K562 (cell line): ENCODE data around the gene PDPK1.
"Not testable (repeated sequence)": the region's sequence is repeated elsewhere in the genome, so short reads cannot be mapped to it uniquely, and the experiment has no call there.

Experiments
- CHD1 ChIP-seq: fragments of 200-600 bp; sonication (generic); IDR thresholded peaks from one replicate; pipeline ENCODE4 v1.6.1; 2012; ENCODE audit warnings: mild to moderate bottlenecking, moderate library complexity, low read length, inconsistent platforms
- EZH2 ChIP-seq: IDR thresholded peaks from 2 replicates; pipeline ENCODE4 v1.6.1; 2012; ENCODE audit warnings: low read depth, mild to moderate bottlenecking, inconsistent platforms, low read length, borderline replicate concordance
- NFIC ChIP-seq: fragments of 450-650 bp; IDR thresholded peaks from 2 replicates; pipeline ENCODE4 v1.6.1; 2017; ENCODE audit warnings: mild to moderate bottlenecking, inconsistent platforms
- SMAD1 ChIP-seq: fragments of 150-350 bp; IDR thresholded peaks from 2 replicates; pipeline ENCODE4 v1.6.1; 2014; ENCODE audit warnings: low read length, low read depth; ENCODE audit not compliant: partially characterized antibody
- ZBTB7A ChIP-seq: IDR thresholded peaks from 2 replicates; pipeline ENCODE4 v1.6.1; 2011; ENCODE audit warnings: low read depth, mild to moderate bottlenecking, low read length, moderate library complexity, borderline replicate concordance; ENCODE audit not compliant: control insufficient read depth
- ZNF146 ChIP-seq: IDR thresholded peaks from one replicate; pipeline ENCODE4 v1.6.1; 2018; ENCODE audit warnings: missing compliant biosample characterization; ENCODE audit not compliant: unreplicated experiment
- ZNF274 ChIP-seq: IDR thresholded peaks from 2 replicates; pipeline ENCODE4 v1.6.1; 2011; ENCODE audit warnings: low read depth, mild to moderate bottlenecking, low read length, moderate library complexity, borderline replicate concordance
- TF ChIP-seq, protein P1 (sequence below): fragments of 250-450 bp; sonication (Bioruptor Pico); IDR thresholded peaks from 2 replicates; pipeline ENCODE4 v1.4.0; 2020; ENCODE audit warnings: mild to moderate bottlenecking, moderate library complexity
- TF ChIP-seq, protein P2 (sequence below), 2 experiments: fragments of 450-650 bp in 1 of 2; sonication (generic) in 1 of 2; formaldehyde crosslinking in 1 of 2; IDR thresholded peaks in 1 of 2; conservative IDR thresholded peaks in 1 of 2; 2 replicates each; pipeline versions ENCODE4 v1.6.1 to v1.8.1; 2016 to 2023; ENCODE audit warnings: mild to moderate bottlenecking in 2 of 2, moderate library complexity in 2 of 2, inconsistent platforms in 1 of 2, missing genetic modification reagents in 1 of 2
- TF ChIP-seq, protein P3 (sequence below): fragments of 200-800 bp; sonication (Bioruptor generic); IDR thresholded peaks from 2 replicates; pipeline ENCODE4 v1.6.1; 2016; ENCODE audit warnings: missing genetic modification characterization, missing compliant biosample characterization
- TF ChIP-seq, protein P4 (sequence below): sonication (generic); formaldehyde crosslinking; IDR thresholded peaks from 2 replicates; pipeline ENCODE4 v1.5.0; 2020; ENCODE audit warnings: missing genetic modification reagents
- TF ChIP-seq, protein P5 (sequence below): sonication (generic); IDR thresholded peaks from 2 replicates; pipeline ENCODE4 v1.6.1; 2016

DNA sequence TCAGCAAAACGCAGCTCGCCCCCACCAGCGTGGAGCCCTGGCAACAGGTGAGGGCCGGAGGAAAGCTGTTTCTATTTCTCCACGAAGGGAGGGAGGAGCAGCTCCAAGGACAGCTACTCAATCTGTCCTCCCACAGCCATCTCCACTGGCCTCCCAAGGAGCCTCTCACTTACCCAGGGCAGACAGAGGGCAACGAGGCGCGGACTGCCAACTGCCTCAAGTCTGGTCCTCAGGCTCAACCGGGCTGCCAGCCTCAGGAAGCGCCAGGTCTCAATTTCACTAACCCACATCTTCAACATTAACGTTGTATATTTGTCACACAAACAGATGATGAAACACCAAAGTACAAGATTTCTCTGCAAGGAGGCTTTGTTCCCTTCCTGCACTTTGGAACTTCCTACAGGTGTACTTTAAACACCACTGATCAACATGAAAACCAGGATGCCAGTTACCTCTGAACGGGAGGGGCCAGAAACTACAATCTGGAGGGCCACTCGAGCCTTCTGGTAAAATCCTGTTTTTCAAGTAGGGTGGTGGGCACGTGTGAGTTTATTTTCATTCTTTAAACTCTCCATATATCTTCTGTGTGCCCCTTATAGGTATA lies 113.5 kb downstream of the PDPK1 start:
- TF ChIP-seq EZH2; ZBTB7A; NFIC; SMAD1; CHD1; ZNF146 (CRISPR knock-in tag); ZNF274: not testable (repeated sequence)
- TF ChIP-seq, protein P1, sequence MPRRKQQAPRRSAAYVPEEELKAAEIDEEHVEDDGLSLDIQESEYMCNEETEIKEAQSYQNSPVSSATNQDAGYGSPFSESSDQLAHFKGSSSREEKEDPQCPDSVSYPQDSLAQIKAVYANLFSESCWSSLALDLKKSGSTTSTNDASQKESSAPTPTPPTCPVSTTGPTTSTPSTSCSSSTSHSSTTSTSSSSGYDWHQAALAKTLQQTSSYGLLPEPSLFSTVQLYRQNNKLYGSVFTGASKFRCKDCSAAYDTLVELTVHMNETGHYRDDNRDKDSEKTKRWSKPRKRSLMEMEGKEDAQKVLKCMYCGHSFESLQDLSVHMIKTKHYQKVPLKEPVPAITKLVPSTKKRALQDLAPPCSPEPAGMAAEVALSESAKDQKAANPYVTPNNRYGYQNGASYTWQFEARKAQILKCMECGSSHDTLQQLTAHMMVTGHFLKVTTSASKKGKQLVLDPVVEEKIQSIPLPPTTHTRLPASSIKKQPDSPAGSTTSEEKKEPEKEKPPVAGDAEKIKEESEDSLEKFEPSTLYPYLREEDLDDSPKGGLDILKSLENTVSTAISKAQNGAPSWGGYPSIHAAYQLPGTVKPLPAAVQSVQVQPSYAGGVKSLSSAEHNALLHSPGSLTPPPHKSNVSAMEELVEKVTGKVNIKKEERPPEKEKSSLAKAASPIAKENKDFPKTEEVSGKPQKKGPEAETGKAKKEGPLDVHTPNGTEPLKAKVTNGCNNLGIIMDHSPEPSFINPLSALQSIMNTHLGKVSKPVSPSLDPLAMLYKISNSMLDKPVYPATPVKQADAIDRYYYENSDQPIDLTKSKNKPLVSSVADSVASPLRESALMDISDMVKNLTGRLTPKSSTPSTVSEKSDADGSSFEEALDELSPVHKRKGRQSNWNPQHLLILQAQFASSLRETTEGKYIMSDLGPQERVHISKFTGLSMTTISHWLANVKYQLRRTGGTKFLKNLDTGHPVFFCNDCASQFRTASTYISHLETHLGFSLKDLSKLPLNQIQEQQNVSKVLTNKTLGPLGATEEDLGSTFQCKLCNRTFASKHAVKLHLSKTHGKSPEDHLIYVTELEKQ (CRISPR knock-in tag), result not testable (repeated sequence)
- TF ChIP-seq, protein P2, sequence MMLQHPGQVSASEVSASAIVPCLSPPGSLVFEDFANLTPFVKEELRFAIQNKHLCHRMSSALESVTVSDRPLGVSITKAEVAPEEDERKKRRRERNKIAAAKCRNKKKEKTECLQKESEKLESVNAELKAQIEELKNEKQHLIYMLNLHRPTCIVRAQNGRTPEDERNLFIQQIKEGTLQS (IDR thresholded peaks at IDR 0.05), result not testable (repeated sequence)
- TF ChIP-seq, protein P2 (CRISPR knock-in tag; conservative IDR thresholded peaks at IDR 0.05), result not testable (repeated sequence)
- TF ChIP-seq, protein P3, sequence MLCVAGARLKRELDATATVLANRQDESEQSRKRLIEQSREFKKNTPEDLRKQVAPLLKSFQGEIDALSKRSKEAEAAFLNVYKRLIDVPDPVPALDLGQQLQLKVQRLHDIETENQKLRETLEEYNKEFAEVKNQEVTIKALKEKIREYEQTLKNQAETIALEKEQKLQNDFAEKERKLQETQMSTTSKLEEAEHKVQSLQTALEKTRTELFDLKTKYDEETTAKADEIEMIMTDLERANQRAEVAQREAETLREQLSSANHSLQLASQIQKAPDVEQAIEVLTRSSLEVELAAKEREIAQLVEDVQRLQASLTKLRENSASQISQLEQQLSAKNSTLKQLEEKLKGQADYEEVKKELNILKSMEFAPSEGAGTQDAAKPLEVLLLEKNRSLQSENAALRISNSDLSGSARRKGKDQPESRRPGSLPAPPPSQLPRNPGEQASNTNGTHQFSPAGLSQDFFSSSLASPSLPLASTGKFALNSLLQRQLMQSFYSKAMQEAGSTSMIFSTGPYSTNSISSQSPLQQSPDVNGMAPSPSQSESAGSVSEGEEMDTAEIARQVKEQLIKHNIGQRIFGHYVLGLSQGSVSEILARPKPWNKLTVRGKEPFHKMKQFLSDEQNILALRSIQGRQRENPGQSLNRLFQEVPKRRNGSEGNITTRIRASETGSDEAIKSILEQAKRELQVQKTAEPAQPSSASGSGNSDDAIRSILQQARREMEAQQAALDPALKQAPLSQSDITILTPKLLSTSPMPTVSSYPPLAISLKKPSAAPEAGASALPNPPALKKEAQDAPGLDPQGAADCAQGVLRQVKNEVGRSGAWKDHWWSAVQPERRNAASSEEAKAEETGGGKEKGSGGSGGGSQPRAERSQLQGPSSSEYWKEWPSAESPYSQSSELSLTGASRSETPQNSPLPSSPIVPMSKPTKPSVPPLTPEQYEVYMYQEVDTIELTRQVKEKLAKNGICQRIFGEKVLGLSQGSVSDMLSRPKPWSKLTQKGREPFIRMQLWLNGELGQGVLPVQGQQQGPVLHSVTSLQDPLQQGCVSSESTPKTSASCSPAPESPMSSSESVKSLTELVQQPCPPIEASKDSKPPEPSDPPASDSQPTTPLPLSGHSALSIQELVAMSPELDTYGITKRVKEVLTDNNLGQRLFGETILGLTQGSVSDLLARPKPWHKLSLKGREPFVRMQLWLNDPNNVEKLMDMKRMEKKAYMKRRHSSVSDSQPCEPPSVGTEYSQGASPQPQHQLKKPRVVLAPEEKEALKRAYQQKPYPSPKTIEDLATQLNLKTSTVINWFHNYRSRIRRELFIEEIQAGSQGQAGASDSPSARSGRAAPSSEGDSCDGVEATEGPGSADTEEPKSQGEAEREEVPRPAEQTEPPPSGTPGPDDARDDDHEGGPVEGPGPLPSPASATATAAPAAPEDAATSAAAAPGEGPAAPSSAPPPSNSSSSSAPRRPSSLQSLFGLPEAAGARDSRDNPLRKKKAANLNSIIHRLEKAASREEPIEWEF (CRISPR knock-in tag), result not testable (repeated sequence)
- TF ChIP-seq, protein P4, sequence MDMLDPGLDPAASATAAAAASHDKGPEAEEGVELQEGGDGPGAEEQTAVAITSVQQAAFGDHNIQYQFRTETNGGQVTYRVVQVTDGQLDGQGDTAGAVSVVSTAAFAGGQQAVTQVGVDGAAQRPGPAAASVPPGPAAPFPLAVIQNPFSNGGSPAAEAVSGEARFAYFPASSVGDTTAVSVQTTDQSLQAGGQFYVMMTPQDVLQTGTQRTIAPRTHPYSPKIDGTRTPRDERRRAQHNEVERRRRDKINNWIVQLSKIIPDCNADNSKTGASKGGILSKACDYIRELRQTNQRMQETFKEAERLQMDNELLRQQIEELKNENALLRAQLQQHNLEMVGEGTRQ (CRISPR knock-in tag), result not testable (repeated sequence)
- TF ChIP-seq, protein P5, sequence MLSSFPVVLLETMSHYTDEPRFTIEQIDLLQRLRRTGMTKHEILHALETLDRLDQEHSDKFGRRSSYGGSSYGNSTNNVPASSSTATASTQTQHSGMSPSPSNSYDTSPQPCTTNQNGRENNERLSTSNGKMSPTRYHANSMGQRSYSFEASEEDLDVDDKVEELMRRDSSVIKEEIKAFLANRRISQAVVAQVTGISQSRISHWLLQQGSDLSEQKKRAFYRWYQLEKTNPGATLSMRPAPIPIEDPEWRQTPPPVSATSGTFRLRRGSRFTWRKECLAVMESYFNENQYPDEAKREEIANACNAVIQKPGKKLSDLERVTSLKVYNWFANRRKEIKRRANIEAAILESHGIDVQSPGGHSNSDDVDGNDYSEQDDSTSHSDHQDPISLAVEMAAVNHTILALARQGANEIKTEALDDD, result not testable (repeated sequence)
